Activated CD4-positive, alpha-beta T cell treated with anti-CD3 and anti-CD28 coated beads, Interleukin-2, amount 50 U/mL, for 16 hours (primary cell): ENCODE measurements around the gene ZNF668.
"Not testable (repeated sequence)": the region's sequence is repeated elsewhere in the genome, so short reads cannot be mapped to it uniquely, and the experiment has no call there.

Experiments
- DNase-seq: peaks from one replicate; pipeline ENCODE4 v3.0.0-alpha.2; 2020

ZNF668 gene

DNA sequence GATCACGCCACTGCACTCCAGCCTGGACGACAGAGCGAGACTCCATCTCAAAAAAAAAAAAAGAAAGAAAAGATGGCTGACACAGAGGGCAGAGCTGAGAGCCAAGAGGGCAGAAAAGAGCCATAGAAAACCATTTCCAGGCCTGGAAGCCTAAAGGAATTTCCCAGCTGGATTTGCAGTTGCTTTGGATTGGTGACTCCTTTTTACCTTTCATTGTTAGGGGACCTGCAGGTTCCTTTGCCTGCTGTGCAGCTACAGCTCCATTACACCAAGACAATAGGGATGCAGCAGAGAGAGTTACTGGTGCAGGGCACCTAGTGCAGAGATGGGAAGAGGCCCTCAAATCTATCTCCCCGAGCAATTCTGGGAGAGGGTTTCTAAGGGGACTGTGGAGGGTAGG, 18.4 kb downstream of the ZNF668 start:
- no peak for DNase-seq

DNA sequence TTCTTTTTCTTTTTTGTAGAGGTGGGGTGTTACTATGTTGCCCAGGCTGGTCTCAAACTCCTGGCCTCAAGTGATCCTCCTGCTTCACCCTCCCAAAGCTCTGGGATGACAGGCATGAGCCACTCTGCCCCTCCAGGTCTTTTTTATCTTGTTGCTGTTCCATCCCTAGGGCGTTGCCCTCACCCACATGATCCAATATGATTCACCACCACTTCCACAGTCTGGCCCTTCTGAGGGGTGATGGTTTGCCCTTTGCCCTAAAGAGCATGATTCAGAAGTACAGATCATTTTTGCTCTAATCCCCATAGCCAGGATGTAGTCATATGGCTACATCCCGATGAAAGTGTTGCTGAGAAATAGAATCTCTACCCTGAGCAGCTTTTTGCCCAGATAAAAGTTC, 21.9 kb downstream of the ZNF668 start:
- no peak for DNase-seq

DNA sequence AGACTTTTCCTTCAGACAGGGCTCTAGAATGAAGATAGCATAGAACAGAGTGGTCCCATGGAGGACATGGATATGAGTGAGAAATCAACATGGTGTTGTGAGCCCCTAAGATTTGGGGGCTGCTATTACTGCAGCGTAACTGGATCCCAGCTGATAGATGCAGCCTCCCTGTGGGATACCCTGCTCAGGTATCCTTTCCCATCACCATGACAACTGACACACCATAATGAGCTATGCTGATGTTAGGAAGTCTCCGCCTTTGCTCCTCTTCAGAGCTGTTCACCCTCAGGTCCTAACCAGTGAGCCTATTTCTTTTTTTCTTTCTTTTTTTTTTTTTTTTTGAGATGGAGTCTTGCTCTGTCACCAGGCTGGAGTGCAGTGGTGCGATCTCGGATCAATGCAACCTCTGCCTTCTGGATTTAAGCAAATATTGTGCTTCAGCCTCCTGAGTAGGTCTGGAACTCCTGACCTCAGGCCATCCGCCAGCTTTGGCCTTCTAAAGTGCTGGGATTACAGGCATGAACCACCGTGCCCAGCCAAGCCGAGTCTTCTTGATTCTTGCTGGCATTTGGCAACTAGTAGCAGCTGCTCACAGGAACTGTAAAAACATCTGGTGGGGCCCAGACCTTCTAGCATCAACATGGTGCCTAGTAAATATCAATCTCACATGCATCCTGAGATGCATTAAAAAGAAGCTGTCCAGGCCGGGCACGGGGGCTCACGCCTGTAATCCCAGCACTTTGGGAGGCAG, 23.6 kb downstream of the ZNF668 start:
- no peak for DNase-seq

DNA sequence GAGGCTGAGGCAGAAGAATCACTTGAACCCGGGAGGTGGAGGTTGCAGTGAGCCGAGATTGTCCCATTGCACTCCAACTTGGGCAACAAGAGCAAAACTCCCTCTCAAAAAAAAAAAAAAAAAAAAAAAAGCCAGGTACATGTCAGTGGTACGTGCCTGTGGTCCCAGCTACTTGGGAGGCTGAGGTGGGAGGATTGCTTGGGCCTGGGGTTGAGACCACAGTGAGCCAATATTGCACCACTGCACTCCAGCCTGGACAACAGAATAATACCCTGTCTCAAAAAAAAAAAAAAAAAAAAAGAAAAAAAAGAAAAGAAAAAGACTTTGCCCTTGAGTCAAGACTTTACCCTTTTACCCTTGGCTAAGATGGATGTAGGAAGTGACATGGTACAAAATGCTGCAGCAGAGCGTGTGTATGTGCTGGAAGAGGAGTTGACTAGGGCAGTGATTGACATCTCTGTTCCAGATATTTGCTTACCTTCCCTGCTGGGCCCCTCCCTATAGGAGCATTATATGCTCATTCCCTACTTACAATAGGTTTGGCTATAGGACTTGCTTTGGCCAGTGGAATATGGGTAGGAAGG, 30.1 kb downstream of the ZNF668 start:
- DNase-seq = no peak

DNA sequence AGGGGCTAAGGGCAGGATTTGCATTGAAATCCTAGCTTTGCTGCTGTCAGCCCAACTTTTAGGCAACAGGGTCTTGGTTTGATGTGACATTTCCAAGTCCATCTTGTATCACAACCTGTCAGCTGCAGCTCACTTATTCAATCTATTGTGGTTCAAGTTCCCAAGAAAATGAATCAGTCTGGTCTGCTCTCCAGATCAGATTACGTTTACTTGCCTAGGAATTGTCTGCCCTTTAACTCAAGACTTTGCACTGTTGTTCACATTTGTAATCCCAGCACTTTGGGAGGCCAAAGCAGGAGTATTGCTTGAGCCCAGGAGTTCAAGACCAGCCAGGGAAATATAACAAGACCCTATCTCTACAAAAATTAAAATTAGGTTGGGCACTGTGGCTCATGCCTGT, 30.7 kb downstream of the ZNF668 start:
- DNase-seq = no peak

DNA sequence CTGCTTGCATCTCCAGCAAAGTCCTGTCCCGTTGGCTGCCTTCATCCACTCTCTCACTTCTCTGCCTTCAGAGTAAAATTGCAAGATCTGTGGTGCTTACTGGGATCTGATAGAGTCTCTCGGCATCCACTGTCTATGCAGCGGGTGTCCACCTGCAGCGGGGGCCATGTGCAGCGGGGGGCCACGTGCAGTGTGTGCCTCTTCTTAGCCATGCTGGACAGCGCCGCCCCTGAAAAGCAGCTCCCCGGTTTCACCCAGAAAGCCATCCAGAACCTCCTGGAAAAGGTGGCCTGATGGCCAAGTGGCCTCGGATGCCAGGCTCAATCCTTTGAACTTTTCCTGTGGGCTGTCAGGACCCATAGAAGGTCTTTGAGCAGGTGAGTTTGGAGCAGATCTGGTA, 31.2 kb downstream of the ZNF668 start:
- no peak for DNase-seq

DNA sequence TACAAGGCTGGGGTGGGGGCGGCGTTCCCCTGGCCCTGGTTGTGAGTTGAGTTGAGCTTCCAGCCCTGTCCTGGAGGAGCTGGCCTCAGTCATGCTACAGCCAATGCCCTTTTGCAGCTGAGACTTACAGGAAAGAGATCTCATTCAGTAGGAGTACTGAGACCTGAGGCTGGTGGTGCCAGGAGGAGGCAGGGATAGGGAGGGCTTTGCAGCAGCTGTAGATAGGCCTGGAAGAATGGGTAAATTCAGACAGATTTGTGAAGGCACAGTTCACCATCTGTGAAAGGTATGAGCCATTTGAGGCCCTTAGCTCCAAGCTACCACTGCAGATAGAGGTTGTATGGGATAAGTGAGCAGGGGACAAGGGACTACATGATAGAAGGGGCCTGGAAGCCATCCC, 35.0 kb downstream of the ZNF668 start:
- no peak for DNase-seq

DNA sequence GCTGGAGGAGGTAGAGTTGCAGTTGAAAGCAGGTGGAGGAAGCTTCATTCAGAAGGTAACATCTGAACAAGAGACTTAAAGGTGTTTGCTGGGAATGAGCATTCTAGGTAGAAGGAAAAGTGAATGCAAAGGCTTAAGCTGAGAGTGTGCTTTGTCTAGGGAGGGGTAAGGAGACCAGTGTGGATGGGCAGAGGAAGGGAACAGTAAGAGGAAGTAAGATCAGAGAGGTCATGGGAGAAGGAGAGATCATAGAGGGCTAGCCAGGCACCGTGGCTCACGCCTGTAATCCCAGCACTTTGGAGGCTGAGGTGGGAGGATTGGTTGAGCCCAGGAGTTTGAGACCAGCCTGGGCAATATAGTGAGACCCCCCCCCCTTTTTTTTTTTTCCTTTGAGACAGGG, 37.3 kb downstream of the ZNF668 start:
- no peak for DNase-seq

DNA sequence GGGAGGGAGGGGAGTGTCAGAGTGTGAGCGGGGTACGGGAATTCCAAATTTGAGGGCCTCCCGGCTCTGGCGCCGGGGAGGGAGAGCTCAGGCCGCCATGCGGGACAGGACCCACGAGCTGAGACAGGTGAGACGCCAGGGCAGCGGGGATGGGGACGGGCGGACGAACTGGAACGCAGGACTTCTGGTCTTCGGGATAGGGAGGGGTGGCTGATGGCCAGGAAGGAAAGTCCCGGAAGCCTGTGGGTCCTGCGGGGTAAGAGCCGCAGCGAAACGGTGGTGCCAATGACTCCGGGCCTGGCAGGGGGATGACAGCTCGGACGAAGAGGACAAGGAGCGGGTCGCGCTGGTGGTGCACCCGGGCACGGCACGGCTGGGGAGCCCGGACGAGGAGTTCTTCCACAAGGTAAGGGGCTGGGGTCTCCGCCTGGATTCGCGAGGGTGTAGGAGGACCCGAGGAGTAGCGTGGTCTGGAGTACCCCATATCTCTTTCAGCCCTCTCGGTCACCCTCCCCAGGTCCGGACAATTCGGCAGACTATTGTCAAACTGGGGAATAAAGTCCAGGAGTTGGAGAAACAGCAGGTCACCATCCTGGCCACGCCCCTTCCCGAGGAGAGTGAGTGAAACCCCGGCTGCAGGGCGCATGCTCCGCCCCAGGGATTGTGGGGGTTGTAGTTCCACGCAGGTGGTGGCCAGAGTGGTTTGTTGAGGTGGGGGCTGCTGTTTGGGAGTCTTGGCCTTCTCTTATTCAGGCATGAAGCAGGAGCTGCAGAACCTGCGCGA, 40.1 kb downstream of the ZNF668 start:
- DNase-seq = peak; percentile 89

DNA sequence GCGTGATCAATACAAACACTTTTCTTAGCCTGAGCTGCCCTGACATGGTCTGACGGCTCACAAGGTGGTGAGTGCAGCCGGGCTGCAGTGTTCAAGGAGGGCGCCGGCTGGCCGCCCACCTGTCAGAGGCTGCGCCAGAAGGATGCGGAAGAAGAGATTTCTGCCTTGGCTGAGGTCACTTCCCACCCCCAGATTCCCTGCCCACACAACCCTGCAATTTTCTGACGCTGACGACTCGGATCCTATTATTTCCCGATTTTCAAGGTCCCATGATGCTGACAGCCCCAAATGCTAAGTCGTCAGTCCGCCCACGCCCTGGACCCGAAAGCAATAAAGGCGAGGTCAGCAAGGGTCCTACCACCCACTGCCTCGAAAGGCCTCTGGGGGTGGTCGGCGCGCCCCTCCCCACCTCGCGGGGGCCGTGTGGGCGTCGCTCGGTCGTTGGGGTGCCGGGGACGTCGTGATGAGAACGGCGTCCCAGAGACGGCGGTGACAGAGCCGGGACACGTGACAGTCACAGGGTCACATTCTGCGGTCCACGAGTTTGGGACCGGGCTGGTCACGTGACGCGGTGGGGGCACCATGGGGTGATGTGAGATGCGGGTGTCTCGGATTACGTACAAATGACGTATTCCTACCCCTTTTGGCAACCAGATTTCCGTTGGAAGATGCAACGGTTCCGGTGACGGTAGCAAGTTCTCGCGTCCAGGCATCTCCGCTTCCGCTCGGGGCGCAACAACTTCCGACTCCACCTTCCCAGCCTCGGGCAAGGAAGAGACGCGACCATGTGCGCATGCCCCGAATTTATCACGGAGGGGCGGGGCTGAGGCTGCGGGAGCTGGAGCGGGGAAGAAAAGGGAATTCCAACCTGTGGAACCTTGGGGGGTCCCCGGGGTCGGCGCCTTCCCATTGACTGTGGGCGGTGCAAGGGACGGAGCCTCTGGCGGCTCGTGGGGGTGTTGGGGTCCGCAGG, 41.0 kb downstream of the ZNF668 start, which contains the start of gene STX4:
TSS of gene STX4 (plus strand) at position 823 of the 973 bp plus-strand sequence. CDS start 248 bp downstream, outside the sequence.
- peak; percentile 99 for DNase-seq

DNA sequence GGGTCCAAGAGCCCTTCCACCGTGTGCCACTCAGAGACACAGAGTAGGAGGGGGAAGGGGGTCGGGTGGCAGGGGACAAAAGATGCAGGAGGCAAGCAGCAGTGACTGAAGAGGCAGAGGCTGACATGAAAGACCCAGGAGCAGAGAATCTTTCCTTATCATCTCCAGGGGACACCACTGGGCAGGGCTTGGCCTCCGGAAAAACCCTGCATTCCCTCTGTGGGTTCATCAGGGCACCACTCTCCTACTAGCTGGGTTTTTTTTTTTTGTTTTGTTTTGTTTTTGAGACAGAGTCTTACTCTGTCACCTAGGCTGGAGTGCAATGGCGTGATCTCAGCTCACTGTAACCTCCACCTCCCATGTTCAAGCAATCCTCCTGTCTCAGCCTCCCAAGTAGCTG, 42.8 kb downstream of the ZNF668 start:
- no peak for DNase-seq

DNA sequence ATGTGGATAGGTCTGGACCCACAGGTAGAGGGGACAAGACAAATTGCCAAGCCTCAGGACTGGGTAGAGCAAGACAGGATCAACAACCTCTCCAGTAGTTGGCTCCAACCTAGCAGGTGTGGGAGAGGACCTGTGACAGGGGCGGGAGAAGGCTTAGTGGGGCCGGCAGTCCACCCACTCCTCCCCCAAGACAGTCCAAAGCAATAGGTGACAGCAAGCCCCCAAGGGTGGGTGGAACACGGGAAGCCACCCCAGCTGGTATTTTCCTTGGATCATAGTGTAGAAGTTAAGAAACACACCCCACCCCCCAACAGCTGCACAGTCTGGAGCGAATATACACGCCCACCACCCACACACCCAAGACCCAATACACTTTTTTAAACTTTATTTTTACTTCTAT, 44.8 kb downstream of the ZNF668 start:
- DNase-seq = no peak

DNA sequence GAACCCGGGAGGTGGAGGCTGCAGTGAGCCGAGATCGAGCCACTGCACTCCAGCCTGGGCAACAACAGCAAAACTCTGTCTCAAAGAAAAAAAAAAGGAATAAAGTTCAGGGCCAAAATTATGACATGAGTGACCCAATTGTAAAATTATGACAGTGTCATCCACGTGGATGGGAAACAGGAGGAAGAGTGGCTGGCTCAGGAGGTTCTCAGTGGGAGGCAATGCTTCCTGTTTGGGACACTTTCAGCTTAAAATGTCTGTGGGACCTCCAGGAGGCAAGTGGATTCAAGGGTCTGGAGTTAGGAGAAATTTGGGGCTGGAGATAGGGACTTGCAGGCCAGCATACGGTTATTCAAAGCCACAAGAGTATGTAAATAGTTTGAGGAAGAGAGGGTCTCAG, 48.7 kb downstream of the ZNF668 start:
- DNase-seq = no peak

DNA sequence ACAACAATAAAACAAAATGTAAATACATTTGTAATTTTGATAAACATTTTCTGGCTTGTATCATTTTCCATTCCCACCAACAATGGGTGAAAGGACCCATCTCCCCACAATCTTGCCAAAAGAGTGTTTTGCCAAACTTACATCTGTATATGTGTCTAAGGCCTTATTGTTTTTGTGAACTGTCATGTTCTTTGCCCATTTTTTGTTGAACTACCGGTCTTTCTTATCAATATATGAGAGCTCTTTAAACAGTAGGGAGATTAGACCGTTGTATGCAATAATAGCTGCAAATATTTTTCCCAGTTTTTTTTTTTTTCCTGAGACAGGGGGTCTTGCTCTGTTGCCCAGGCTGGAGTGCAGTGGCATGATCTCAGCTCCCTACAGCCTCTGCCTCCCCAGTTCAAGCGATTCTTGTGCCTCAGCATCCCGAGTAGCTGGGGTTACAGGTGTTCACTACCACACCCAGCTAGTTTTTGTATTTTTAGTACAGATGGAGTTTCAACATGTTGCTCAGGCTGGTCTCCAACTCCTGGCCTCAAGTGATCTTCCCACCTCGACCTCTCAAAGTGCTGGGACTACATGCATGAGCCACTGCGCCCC, 50.3 kb downstream of the ZNF668 start:
- no peak for DNase-seq

DNA sequence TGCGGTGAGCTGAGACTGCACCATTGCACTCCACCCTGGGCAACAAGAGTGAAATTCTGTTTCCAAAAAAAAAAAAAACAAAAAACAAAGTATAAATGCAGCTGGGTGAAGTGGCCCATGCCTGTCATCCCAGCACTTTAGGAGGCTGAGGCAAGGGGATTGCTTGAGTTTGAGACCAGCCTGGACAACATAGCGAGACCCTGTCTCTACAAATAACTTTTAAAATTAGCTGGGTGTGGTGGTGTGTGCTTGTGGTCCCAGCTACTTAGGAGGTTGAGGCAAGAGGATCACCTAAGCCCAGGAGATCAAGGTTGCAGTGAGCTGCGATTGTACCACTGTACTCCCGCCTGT, 50.8 kb downstream of the ZNF668 start:
- DNase-seq = no peak

DNA sequence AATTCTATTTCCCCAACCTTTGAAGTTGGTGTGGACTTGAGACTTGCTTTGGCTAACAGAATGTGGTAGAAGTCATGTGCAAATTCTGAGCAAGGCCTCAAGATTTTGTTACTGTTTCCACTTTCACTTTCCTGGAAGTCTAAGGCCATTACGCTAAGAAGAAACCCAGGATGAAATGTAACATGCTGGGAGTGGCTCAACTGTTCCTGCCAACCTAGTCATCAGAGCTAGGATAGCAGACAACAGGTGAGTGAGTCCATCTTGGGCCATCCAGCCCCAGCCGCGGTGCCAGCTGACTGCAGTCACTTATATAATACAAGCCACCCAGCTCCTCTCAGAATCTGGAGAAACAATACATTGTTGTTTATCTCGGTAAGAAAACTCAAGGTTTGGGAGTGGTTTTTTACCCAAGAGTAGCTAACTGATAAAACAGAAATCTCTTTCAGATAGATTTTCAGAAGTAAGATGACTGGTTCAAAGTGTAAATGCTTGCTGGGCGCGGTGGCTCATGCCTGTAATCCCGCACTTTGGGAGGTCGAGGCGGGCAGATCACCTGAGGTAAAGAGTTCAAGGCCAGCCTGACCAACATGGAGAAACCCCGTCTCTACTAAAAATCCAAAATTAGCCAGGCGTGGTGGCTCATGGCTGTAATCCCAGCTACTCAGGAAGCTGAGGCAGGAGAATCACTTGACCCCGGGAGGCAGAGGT, 51.3 kb downstream of the ZNF668 start:
- DNase-seq = no peak

DNA sequence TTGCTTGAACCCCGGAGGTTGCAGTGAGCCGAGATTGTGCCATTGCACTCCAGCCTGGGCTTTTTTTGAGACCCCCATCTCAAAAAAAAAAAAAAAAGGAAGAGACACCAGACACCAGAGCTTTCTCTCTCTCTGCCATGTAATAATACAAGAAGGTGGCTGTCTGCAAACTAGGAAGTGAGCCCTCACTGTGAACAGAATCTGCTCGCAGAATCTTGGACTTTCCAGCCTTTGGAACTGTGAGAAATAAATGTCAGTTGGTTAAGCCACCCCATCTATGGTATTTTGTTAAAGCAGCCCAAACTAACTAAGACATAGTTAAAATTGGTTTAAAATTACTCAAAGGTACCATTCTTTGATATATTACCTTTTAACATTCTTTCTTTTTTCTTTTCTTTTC, 53.5 kb downstream of the ZNF668 start:
- DNase-seq = no peak

DNA sequence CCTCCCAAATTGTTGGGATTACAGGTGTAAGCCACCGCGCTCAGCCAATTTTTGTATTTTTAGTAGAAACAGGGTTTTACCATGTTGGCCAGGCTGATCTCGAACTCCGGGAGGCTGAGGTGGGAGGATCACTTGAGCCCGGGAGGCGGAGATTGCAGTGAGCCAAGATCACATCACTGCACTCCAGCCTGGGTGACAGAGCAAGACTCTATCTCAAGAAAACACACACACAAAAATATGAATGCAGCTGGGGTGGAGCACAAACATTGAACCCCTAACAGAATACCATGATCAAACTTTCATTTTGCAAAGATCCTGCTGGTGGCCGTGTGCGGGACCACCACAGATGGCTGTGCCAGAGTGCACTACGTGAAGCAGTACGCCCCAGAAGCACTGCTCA, 56.3 kb downstream of the ZNF668 start:
- DNase-seq = not testable (repeated sequence)

DNA sequence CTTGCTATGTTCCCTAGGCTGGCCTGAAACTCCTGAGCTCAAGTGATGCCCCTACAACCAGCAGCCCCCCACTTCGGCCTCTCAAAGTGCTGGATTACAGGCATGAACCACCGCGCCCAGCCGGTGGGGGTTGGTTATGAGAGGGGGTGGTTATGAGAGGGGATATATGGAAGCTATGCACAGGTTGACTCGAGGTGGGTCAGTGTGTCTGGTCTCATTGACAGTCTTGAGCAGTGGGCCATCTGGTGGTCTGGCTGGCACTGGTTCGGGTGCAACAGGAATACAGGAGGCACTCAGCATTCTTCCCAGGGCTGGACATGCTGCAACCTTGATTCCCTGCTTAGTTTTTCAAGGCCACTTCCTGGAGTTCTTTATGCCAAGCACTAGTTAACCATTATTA, 58.0 kb downstream of the ZNF668 start:
- DNase-seq = no peak

DNA sequence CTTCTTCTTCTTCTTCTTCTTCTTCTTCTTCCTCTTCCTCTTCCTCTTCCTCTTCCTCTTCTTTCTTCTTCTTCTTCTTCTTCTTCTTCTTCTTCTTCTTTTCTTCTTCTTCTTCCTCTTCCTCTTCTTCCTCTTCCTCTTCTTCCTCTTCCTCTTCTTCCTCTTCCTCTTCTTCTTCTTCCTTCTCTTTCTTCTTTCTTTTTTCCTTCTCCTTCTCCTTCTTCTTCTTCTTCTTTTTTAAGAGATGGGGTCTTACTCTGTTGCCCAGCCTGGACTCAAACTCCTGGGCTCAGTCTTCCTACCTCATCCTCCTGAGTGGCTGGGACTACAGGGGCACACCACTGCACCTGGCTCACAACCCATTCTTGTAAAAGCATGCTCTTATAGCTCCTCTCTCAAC, 60.7 kb downstream of the ZNF668 start:
- not testable (repeated sequence) for DNase-seq

DNA sequence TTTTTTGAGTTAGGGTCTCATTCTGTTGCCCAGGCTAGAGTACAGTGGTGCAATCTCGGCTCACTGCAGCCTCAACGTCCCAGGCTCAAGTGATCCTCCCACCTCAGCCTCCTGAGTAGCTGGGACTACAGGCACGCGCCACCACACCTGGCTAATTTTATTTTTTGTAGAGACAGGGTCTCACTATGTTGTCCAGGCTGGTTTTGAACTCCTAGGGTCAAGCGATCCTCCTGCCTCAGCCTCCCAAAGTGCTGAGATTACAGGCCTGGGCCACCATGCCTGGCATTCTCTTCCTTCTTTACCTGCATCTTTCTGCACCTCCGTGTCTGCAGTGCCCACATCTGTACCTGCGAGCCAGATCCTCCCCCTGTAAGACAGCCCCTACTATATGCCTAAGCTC, 62.2 kb downstream of the ZNF668 start:
- not testable (repeated sequence) for DNase-seq
